ENCODE results near the gene ACTR3C. TPM values are rescaled to one million over a fixed set of nuclear protein-coding genes. Genes with fewer than 3 reads are reported as not detected.

ACTR3C gene
- total and polyA plus RNA-seq, 9 donors = 1.6 to 11.3 (median 5.7) TPM

DNA sequence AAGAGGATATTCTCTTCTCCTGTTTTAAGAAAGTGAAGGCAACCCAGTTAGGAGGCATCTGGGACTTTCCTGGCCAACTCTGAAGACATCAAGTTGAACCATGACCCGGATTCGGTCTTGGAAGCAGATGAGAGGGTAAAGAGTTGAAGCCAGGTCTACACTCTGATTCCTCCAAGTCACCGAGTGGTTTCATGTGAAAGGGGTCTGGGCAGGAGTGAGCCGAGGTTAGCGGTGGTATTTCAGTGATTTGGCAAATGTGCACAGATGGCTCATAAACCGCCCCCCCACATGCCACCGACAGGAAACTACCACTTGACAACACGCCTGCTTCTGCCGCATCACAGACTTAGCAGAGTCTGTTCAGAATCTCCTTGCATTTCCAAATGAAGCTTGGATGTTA lies 33.9 kb upstream of the ACTR3C start:
- DNase-seq = no peak
- Histone ChIP-seq H3K4me1 (ENCODE audit: insufficient read depth) (peaks cover 7% of the 10 kb centered on the region), H3K27me3 (no peaks in the 10 kb centered on the region), H3K27ac (no peak overlapping the region), H3K4me3 (no peak overlapping the region), H3K36me3 (no peaks in the 10 kb centered on the region), H3K9me3 (no peaks in the 10 kb centered on the region)
- TF ChIP-seq, protein P1, sequence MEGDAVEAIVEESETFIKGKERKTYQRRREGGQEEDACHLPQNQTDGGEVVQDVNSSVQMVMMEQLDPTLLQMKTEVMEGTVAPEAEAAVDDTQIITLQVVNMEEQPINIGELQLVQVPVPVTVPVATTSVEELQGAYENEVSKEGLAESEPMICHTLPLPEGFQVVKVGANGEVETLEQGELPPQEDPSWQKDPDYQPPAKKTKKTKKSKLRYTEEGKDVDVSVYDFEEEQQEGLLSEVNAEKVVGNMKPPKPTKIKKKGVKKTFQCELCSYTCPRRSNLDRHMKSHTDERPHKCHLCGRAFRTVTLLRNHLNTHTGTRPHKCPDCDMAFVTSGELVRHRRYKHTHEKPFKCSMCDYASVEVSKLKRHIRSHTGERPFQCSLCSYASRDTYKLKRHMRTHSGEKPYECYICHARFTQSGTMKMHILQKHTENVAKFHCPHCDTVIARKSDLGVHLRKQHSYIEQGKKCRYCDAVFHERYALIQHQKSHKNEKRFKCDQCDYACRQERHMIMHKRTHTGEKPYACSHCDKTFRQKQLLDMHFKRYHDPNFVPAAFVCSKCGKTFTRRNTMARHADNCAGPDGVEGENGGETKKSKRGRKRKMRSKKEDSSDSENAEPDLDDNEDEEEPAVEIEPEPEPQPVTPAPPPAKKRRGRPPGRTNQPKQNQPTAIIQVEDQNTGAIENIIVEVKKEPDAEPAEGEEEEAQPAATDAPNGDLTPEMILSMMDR (IDR thresholded peaks at IDR 0.05) = no peak
- TF ChIP-seq POLR2A (IDR thresholded peaks at IDR 0.05) = no peak
- no peak for TF ChIP-seq EP300 (IDR thresholded peaks at IDR 0.05)
- intact Hi-C loops (cut with DNase I) = no loop called here
- 65 to 73% (median 72%) methylated on average over 9 of the region's 9 CpGs for WGBS, 3 donors

DNA sequence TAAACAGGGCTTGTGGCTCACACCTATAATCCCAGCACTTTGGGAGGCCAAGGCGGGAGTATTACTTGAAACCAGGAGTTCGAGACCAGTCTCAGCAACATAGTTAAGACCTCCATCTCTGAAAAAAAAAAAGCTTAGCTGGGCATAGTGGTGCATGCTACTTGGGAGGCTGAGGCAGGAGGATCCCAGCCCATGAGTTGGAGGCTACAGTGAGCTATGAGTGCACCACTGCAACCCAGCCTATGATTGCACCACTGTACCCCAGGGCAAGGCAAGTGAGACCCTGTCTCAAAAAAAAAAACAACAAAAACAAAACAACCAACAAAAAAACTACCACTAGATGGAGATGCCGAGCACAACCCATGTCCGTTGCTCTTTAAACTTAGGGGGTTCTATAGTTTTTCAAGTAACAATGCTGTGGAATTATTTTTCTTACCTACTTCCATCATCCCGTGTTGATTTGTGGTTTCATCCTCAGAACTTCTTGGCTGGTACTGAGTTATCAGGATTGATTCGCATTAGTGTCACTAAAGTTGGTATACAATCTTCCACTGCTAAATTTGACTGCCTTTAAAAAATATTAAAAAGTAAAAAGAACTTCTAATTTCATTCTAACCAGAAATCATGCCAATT lies 33.0 kb upstream of the ACTR3C start:
- no peaks in the 10 kb centered on the region for H3K27me3 ChIP-seq
- H3K4me1 ChIP-seq (ENCODE audit: insufficient read depth) = peaks cover 7% of the 10 kb centered on the region
- no peak overlapping the region for H3K27ac ChIP-seq
- no peaks in the 10 kb centered on the region for H3K9me3 ChIP-seq
- H3K4me3 ChIP-seq = no peak overlapping the region
- 28 to 37% (median 37%) methylated on average over 6 of the region's 6 CpGs for WGBS, 3 donors
- H3K36me3 ChIP-seq = no peaks in the 10 kb centered on the region
- TF ChIP-seq, protein P1 (IDR thresholded peaks at IDR 0.05) = peak; percentile 25 to 49 (median 42)
- no peak for TF ChIP-seq POLR2A (IDR thresholded peaks at IDR 0.05)
- DNase-seq = no peak
- intact Hi-C loops (cut with DNase I) = no loop called here

DNA sequence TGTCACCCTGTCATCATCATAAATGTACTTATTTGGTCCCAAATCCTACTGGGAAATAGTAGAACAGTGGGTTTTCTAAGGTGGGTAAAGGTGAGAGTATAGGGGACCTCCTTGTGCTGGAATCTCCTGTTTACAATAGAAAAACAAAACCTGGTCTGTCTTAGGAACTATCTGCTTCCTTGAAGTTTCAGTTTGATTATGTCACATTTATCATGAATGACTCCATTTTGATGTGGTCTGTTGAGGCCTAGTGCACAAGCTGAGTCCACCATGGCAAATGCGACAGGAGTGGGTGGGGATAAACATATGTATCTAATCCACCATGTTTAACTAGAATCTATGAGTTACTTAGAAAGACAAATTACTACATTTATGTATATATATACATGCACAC lies 32.3 kb upstream of the ACTR3C start:
- peak overlapping the region in 1 of 2 donors; percentile 3 for H3K27ac ChIP-seq
- intact Hi-C loops (cut with DNase I) = no loop called here
- H3K4me3 ChIP-seq = no peak overlapping the region
- H3K36me3 ChIP-seq = no peaks in the 10 kb centered on the region
- TF ChIP-seq, protein P1 (IDR thresholded peaks at IDR 0.05) = no peak
- no peak for TF ChIP-seq POLR2A (IDR thresholded peaks at IDR 0.05)
- no peak for TF ChIP-seq EP300 (IDR thresholded peaks at IDR 0.05)
- H3K9me3 ChIP-seq = no peaks in the 10 kb centered on the region
- DNase-seq = no peak
- H3K4me1 ChIP-seq (ENCODE audit: insufficient read depth) = peaks cover 7% of the 10 kb centered on the region
- WGBS, 3 donors = 91 to 98% (median 91%) methylated on average over 1 of the region's 1 CpG
- H3K27me3 ChIP-seq = no peaks in the 10 kb centered on the region

DNA sequence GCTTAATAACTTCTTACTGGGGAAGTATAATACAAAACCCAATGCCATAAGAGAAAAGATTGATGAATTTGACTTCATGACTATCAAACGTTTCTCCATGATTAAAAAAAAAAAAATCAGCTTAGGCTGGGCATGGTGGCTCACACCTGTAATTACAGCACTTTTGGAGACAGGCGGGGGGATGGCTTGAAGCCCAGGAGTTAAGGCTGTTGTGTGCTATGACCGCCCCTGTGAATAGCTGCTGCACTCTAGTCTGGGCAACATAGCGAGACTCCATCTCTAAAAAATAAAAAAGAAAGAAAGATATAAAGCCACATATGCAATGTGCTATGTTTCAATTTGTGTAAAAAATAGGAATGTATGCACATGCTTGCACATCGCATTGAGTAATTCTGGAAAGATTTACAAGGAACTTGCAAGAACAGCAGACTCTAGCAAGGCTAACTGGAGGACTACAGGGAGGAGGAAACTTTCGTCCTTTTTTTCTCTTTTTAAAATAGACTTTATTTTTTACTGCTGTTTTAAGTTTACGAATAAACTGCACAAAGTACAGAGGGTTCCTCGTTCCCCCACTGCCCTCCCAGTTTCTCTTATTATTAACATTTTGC lies 28.3 kb upstream of the ACTR3C start:
- Histone ChIP-seq H3K27ac (no peak overlapping the region), H3K36me3 (no peaks in the 10 kb centered on the region), H3K4me3 (no peak overlapping the region), H3K27me3 (no peaks in the 10 kb centered on the region), H3K4me1 (ENCODE audit: insufficient read depth) (peaks cover 7% of the 10 kb centered on the region), H3K9me3 (no peaks in the 10 kb centered on the region)
- 65 to 71% (median 66%) methylated on average over 8 of the region's 8 CpGs for WGBS, 3 donors
- DNase-seq = no peak
- intact Hi-C loops (cut with DNase I) = no loop called here
- TF ChIP-seq POLR2A (IDR thresholded peaks at IDR 0.05) = no peak
- no peak for TF ChIP-seq EP300 (IDR thresholded peaks at IDR 0.05)
- TF ChIP-seq, protein P1 (IDR thresholded peaks at IDR 0.05) = no peak
